Hepatocyte (in vitro differentiated cells): ENCODE measurements around the gene CYP2S1.

Experiments used
- EZH2 ChIP-seq: fragments of 200-600 bp; sonication (generic); IDR thresholded peaks from 2 replicates; pipeline ENCODE4 v1.6.1; 2016; ENCODE audit warnings: antibody characterized with exemption, mild to moderate bottlenecking, borderline replicate concordance
- EZH2phosphoT487 ChIP-seq: fragments of 200-600 bp; sonication (generic); IDR thresholded peaks from one replicate; pipeline ENCODE4 v1.6.1; 2018; ENCODE audit warnings: antibody characterized with exemption, mild to moderate bottlenecking, low read depth, moderate library complexity; ENCODE audit not compliant: unreplicated experiment, severe bottlenecking
- TF ChIP-seq, protein P1 (sequence below): fragments of 200-600 bp; sonication (generic); IDR thresholded peaks from 2 replicates; pipeline ENCODE4 v1.5.1; 2016; ENCODE audit warnings: antibody characterized with exemption, mild to moderate bottlenecking; ENCODE audit not compliant: poor library complexity

DNA sequence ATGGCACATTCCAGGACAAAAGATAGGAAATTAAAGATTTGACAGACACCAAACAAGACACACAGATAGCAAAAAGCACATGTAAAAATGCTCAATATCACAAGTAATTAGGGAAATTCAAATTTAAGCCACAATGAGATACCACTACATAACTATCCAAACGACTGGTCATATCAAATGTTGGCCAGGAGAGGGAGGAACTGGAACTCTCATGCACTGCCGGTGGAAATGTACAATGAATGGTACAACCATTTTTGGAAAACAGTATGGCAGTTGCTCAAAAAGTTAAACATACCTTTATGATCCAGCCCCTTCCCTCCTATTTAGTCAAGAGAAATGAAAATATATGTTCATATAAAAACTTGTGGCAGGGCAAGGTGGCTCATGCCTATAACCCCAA lies 36.8 kb upstream of the CYP2S1 start:
- TF ChIP-seq, protein P1, sequence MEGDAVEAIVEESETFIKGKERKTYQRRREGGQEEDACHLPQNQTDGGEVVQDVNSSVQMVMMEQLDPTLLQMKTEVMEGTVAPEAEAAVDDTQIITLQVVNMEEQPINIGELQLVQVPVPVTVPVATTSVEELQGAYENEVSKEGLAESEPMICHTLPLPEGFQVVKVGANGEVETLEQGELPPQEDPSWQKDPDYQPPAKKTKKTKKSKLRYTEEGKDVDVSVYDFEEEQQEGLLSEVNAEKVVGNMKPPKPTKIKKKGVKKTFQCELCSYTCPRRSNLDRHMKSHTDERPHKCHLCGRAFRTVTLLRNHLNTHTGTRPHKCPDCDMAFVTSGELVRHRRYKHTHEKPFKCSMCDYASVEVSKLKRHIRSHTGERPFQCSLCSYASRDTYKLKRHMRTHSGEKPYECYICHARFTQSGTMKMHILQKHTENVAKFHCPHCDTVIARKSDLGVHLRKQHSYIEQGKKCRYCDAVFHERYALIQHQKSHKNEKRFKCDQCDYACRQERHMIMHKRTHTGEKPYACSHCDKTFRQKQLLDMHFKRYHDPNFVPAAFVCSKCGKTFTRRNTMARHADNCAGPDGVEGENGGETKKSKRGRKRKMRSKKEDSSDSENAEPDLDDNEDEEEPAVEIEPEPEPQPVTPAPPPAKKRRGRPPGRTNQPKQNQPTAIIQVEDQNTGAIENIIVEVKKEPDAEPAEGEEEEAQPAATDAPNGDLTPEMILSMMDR, result no peak
- TF ChIP-seq EZH2, result no peak
- no peak for TF ChIP-seq EZH2phosphoT487
